Coronary artery (tissue), 2 donors: ENCODE measurements around the gene SAXO1.

Source experiments
- DNase-seq: peaks from one replicate; pipeline ENCODE4 v3.0.0-alpha.2; 2017; ENCODE audit warnings: low spot score
- H3K27ac ChIP-seq, 2 donors: fragments of 200-600 bp; sonication (generic); one replicate each; pipeline ENCODE4 v1.5.1; 2016 to 2019
- H3K4me3 ChIP-seq: fragments of 200-600 bp; sonication (generic); 2 replicates; pipeline ENCODE4 v1.5.1; 2016; ENCODE audit warnings: mild to moderate bottlenecking, moderate library complexity
- TF ChIP-seq, protein P1 (sequence below): fragments of 200-600 bp; sonication (generic); IDR thresholded peaks from one replicate; pipeline ENCODE4 v1.5.1; 2019; ENCODE audit warnings: antibody characterized with exemption

Gene SAXO1

GRCh38 chr9:18920141-18921084, 112.6 kb downstream of the SAXO1 start:
- DNase-seq = no peak
- Histone ChIP-seq H3K27ac (no peak overlapping the region), H3K4me3 (no peak overlapping the region)
- TF ChIP-seq, protein P1, sequence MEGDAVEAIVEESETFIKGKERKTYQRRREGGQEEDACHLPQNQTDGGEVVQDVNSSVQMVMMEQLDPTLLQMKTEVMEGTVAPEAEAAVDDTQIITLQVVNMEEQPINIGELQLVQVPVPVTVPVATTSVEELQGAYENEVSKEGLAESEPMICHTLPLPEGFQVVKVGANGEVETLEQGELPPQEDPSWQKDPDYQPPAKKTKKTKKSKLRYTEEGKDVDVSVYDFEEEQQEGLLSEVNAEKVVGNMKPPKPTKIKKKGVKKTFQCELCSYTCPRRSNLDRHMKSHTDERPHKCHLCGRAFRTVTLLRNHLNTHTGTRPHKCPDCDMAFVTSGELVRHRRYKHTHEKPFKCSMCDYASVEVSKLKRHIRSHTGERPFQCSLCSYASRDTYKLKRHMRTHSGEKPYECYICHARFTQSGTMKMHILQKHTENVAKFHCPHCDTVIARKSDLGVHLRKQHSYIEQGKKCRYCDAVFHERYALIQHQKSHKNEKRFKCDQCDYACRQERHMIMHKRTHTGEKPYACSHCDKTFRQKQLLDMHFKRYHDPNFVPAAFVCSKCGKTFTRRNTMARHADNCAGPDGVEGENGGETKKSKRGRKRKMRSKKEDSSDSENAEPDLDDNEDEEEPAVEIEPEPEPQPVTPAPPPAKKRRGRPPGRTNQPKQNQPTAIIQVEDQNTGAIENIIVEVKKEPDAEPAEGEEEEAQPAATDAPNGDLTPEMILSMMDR = no peak

DNA sequence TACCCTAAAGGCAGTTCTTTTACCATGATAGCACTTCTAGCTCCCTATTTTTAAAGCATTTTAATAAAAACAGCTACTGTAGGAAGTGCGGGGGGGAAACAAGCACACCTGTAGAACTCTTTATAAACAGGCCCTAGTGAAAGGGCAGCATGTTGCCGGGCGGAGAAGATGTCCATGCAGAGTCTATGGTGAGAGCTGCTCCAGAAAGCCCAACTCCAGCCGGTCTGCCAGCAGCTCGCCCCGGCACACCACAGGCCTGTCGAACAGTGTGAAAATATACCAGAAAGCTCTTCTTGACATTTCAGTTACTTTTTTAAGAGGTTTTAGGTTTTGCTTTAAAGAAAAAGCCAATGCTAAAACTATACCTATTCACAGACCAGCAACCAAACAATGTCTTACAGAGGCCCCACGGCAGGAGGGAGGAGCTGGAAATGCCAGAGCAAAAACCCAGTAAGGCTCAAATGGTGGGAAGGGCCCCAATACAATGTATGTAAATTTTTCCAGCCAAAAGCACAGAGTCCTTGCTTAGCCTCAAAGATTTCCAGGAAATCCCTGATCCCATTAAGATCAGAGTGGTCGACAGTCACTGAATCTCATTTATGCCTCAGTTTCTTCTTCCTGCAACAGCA, 121.2 kb downstream of the SAXO1 start:
- DNase-seq = no peak
- H3K4me3 ChIP-seq = no peak overlapping the region
- TF ChIP-seq, protein P1 = no peak
- H3K27ac ChIP-seq = no peak overlapping the region

DNA sequence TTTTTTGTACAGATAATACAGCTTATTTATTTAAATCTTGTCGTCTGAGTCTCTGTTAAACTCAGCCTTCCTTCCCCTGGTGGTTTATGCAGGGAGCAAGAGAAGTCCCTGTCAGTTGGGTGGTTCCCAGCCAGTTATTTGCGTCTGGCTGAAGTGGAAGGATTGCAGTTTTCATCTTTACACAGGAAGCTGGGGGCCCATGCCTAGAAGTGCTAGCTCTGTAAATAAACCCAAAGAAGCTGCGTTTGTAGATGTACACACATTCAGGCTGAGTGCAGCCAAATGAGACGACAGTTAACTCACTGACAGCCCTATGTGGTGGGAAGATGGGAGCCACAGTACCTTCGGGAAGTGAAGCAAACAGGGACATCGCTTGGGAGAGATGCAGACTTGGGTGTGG, 122.1 kb downstream of the SAXO1 start:
- TF ChIP-seq, protein P1 = no peak
- no peak for DNase-seq
- Histone ChIP-seq H3K4me3 (no peak overlapping the region), H3K27ac (no peak overlapping the region)

- TF ChIP-seq, protein P1 = no peak
- H3K27ac ChIP-seq = no peak overlapping the region
- no peak for DNase-seq
- H3K4me3 ChIP-seq = no peak overlapping the region
These were observed 122.6 kb downstream of the SAXO1 start for GRCh38 chr9:18910435-18910834.

DNA sequence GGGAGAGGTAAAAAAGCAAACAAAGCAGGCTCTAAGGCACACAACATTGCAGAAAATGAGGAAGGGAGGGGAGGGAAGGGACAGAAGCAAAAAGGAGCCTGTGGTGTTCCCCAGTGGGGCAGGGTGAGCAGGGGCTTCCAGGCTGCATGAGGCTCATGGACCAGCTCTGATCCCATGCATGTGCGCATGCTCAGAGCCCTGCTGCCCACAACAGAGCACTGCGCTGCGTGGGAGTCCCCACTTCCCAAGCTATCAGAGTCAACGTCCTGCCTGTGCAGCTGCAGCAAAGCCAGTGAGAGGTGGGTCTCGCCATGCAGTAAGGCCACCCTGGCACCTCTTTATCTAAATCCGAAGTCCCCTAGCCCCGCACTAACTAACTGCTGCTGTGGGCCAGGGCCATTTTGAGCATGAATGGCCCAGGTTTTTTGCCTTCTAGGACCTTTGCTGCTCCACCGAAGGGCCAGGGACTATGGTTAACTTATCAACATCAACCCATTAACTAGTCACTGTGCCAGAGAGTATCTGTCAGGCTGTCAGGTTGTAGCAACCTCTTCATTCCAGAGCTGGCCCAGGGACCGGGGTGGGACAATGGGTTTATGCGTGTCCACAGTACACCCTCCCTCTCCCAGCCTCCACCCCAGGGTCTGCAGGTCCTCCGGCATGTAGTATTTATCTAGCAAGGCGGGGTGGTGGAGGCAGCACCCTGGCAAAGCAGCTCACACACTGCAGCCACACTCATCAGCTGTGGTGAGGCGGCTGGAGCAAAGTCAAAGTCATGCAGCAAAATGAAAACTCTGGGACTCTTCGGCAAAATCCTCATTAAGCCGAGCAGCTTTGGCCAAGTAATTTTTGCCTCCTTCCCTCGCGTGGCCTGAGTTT, 123.6 kb downstream of the SAXO1 start:
- Histone ChIP-seq H3K4me3 (no peak overlapping the region), H3K27ac (no peak overlapping the region)
- TF ChIP-seq, protein P1 = no peak
- DNase-seq = no peak

DNA sequence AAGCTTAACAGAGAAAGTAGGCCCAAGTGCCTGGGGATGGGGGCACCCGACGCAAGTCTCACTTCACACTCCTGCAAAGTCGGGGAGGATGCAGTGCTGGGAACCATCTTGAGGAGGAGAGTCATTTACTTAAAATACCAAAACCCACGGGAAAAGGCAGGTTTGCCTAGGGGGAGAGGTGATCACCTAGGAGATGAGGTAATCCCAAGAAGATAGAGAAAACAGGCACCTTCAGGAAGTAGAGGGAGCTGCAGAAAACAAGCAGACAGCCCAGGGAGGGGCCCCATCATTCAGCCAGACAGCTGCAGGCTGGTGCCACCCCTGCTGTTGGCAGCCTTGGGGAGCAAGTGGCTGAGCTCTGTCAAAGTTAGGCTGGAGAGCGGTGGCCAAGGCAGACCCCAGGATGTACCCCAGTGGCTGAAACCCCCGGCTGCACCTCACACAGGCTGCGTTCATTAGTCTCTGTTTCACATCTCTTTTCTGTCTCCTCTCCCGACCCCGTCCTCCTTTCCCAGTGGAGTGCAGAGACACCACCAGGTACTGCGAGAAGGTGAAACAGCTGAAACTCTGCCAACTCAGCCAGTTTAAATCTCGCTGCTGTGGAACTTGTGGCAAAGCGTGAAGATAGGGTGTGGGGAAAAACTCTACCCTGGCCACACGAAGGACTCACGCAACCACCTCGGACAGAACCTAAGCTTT, 124.9 kb downstream of the SAXO1 start:
- Histone ChIP-seq H3K27ac (no peak overlapping the region), H3K4me3 (no peak overlapping the region)
- TF ChIP-seq, protein P1 = no peak
- DNase-seq = no peak
